GM18861 (cell line): Measurements from ENCODE around the gene MAPT.
A peak's percentile ranks its signal among the peaks of the same experiment; 100 is the strongest.

Experiments
- ATAC-seq: cut with Tn5 transposase; IDR thresholded peaks from one replicate; pipeline ENCODE4 v1.9.1; 2021; ENCODE audit not compliant: unreplicated experiment

MAPT gene

GRCh38 chr17:45894022-45894784, at the start of gene MAPT:
TSS of gene MAPT (plus strand) at chr17:45894554. CDS start at chr17:45962338, 67,784 bp downstream.
- ATAC-seq = peak; percentile 50

- no peak for ATAC-seq
Measured at GRCh38 chr17:45844695-45845375, 49.5 kb upstream of the MAPT start, which contains the start of gene SPPL2C. TSS of gene SPPL2C (plus strand) at chr17:45844881. CDS start at chr17:45844907, 26 bp downstream.

- no peak for ATAC-seq
Measured at GRCh38 chr17:45845376-45846185, 48.8 kb upstream of the MAPT start.

- ATAC-seq = no peak
Measured at GRCh38 chr17:45846223-45846622, 48.1 kb upstream of the MAPT start.

- ATAC-seq = no peak
Measured at GRCh38 chr17:45846646-45847045, 47.7 kb upstream of the MAPT start.

- ATAC-seq = no peak
Measured at GRCh38 chr17:45847101-45847500, 47.3 kb upstream of the MAPT start.

GRCh38 chr17:45847747-45848146, 46.6 kb upstream of the MAPT start:
- no peak for ATAC-seq

GRCh38 chr17:45848405-45848804, 45.9 kb upstream of the MAPT start:
- ATAC-seq = no peak

- no peak for ATAC-seq
Measured at GRCh38 chr17:45848868-45849535, 45.4 kb upstream of the MAPT start.

GRCh38 chr17:45849536-45849990, 44.8 kb upstream of the MAPT start:
- ATAC-seq = no peak

- ATAC-seq = no peak
Measured at GRCh38 chr17:45850011-45850410, 44.3 kb upstream of the MAPT start.

GRCh38 chr17:45850468-45850867, 43.9 kb upstream of the MAPT start:
- no peak for ATAC-seq

- no peak for ATAC-seq
Measured at GRCh38 chr17:45851022-45851421, 43.3 kb upstream of the MAPT start.

- ATAC-seq = no peak
Measured at GRCh38 chr17:45851464-45851863, 42.9 kb upstream of the MAPT start.

- ATAC-seq = no peak
Measured at GRCh38 chr17:45851873-45852272, 42.5 kb upstream of the MAPT start.

- no peak for ATAC-seq
Measured at GRCh38 chr17:45852535-45853297, 41.6 kb upstream of the MAPT start.

- no peak for ATAC-seq
Measured at GRCh38 chr17:45854209-45854608, 40.1 kb upstream of the MAPT start.

GRCh38 chr17:45855691-45856336, 38.5 kb upstream of the MAPT start:
- ATAC-seq = no peak

GRCh38 chr17:45857977-45858708, 36.2 kb upstream of the MAPT start:
- ATAC-seq = no peak
